Ishikawa (cell line): Measurements from ENCODE around the gene RETSAT.

ENCODE experiments used
- CEBPB ChIP-seq: IDR thresholded peaks from 2 replicates; pipeline ENCODE4 v1.6.1; 2012
- YY1 ChIP-seq: IDR thresholded peaks from 2 replicates; pipeline ENCODE4 v1.6.1; 2012; ENCODE audit warnings: low read depth

DNA sequence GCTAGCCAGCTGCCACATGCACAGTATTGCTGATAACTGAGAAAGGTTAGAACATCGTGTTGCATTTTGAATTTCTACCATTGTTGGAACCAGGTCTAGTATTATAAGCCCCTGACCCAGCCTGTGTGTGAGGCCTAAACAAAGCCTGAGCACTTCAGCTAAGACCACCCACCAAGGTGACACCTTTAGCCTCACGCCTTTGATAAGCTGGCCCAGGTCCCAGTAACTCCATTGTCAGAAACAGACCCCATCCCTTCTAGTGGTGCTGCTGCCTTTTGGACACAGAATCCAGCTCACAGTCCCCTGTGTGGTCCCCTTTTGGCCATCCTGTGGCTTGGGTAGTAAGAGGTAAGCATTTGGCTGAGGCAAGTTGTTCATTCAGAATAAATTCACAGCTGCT, 1.9 kb upstream of the RETSAT start:
- TF ChIP-seq CEBPB (no peak), YY1 (no peak)
